ENCODE results near the gene HNF4A. TPM values are rescaled to one million over a fixed set of nuclear protein-coding genes. Genes with fewer than 3 reads are reported as not detected.

The HNF4A gene
- total RNA-seq, 1 experiment from 2014 or later = 0.15 TPM

DNA sequence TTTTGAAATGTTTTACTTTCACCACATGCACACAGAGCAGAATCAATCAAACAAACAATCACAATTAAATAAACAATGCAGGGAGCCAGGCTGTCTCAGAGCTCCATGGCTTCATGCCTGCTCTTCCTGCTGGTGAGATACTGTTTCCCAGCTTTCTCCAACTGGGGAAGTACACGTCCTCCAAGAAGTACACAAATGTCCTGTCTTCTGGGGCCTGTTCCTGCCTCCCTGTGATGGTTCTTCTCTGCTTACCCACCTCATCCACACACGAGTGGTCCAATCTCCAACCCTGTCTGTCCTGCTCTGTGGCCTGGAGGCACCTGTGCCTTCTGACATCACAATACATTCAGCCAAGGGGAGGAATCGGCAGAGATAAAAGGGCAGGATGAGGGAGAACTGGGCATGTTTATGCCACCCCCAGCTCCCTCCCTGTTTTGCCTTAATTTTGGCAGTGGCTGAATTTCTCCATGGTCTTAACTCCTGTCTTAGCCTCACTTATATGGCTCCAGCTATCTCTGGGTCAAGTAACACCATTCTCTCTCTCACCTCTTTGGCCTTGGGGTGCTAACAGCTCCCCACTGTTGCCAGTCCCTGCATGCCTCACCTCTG lies 94.9 kb downstream of the HNF4A start:
- H3K9me3 Mint-ChIP-seq = no peaks in the 10 kb centered on the region
- H3K36me3 Mint-ChIP-seq = no peaks in the 10 kb centered on the region
- no peak for DNase-seq (ENCODE audit: low spot score)
- H3K4me1 Mint-ChIP-seq = no peaks in the 10 kb centered on the region
- POLR2A ChIA-PET = interaction anchor here (0.8 kb wide), 1 partner anchor 19 kb away, joined by 3 read pairs; no protein-coding TSS in a partner anchor
- H3K27ac Mint-ChIP-seq = no peak overlapping the region
- H3K27me3 Mint-ChIP-seq (ENCODE audit: low read depth) = no peaks in the 10 kb centered on the region; the same call in 1 of the 2 replicates
- TF ChIP-seq, protein P1, sequence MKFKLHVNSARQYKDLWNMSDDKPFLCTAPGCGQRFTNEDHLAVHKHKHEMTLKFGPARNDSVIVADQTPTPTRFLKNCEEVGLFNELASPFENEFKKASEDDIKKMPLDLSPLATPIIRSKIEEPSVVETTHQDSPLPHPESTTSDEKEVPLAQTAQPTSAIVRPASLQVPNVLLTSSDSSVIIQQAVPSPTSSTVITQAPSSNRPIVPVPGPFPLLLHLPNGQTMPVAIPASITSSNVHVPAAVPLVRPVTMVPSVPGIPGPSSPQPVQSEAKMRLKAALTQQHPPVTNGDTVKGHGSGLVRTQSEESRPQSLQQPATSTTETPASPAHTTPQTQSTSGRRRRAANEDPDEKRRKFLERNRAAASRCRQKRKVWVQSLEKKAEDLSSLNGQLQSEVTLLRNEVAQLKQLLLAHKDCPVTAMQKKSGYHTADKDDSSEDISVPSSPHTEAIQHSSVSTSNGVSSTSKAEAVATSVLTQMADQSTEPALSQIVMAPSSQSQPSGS (CRISPR knock-in tag; IDR thresholded peaks at IDR 0.05; ENCODE audit: borderline replicate concordance, low read depth) = no peak
- TF ChIP-seq NR2C2 (CRISPR knock-in tag; IDR thresholded peaks at IDR 0.05) = no peak
- no peak for ATAC-seq
- CTCF ChIA-PET = interaction anchor here (0.6 to 2.2 kb wide), 9 partner anchors 10 to 68 kb away, joined by 3 to 18 read pairs (median 4); no protein-coding TSS in a partner anchor
- no peak overlapping the region for H3K4me3 Mint-ChIP-seq

DNA sequence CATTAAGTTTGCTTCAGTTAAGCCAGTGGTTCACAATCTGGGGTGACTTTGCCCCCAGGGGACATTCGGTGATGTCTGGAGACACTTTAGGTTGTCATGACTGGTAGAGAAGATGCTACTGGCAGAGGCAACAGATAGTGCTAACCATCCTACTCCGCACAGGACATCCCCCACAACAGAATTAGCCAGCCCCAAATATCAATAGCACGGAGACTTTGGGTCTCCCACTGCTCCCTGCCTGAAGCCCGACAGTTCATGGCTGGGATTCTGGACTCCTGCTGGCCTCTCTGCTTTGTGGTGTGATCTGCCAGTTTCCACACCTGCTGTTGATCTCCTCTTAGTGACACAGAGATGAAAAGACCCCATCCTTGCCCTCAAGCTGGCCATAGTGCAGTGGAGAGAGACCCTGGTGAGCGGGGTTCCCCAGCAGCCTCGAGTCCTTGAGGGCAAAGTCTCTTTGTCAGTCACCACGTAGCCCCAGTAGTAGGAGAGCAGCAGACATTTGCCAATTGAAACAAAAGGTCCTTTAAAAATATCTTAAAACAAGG lies 95.5 kb downstream of the HNF4A start:
- CTCF ChIA-PET = no interaction called here
- Mint-ChIP-seq H3K27ac (no peak overlapping the region), H3K4me1 (no peaks in the 10 kb centered on the region), H3K27me3 (ENCODE audit: low read depth) (no peaks in the 10 kb centered on the region; the same call in 1 of the 2 replicates), H3K9me3 (no peaks in the 10 kb centered on the region), H3K4me3 (no peak overlapping the region), H3K36me3 (no peaks in the 10 kb centered on the region)
- DNase-seq (ENCODE audit: low spot score) (no peak), ATAC-seq (no peak)
- POLR2A ChIA-PET = interaction anchor here (0.8 kb wide), 1 partner anchor 19 kb away, joined by 3 read pairs; no protein-coding TSS in a partner anchor
- TF ChIP-seq, protein P2, sequence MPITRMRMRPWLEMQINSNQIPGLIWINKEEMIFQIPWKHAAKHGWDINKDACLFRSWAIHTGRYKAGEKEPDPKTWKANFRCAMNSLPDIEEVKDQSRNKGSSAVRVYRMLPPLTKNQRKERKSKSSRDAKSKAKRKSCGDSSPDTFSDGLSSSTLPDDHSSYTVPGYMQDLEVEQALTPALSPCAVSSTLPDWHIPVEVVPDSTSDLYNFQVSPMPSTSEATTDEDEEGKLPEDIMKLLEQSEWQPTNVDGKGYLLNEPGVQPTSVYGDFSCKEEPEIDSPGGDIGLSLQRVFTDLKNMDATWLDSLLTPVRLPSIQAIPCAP (CRISPR knock-in tag; IDR thresholded peaks at IDR 0.05) = no peak
- TF ChIP-seq CREB1 (CRISPR knock-in tag; IDR thresholded peaks at IDR 0.05) (no peak), RORB (CRISPR knock-in tag; IDR thresholded peaks at IDR 0.05) (no peak), ETV6 (CRISPR knock-in tag; IDR thresholded peaks at IDR 0.05) (no peak), NR1H2 (CRISPR knock-in tag; IDR thresholded peaks at IDR 0.05) (no peak), ZNF232 (CRISPR knock-in tag; IDR thresholded peaks at IDR 0.05) (no peak)
- TF ChIP-seq, protein P3, sequence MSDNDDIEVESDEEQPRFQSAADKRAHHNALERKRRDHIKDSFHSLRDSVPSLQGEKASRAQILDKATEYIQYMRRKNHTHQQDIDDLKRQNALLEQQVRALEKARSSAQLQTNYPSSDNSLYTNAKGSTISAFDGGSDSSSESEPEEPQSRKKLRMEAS (CRISPR knock-in tag; IDR thresholded peaks at IDR 0.05) = no peak
- TF ChIP-seq, protein P4, sequence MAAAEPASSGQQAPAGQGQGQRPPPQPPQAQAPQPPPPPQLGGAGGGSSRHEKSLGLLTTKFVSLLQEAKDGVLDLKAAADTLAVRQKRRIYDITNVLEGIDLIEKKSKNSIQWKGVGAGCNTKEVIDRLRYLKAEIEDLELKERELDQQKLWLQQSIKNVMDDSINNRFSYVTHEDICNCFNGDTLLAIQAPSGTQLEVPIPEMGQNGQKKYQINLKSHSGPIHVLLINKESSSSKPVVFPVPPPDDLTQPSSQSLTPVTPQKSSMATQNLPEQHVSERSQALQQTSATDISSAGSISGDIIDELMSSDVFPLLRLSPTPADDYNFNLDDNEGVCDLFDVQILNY (CRISPR knock-in tag; IDR thresholded peaks at IDR 0.05) = no peak

DNA sequence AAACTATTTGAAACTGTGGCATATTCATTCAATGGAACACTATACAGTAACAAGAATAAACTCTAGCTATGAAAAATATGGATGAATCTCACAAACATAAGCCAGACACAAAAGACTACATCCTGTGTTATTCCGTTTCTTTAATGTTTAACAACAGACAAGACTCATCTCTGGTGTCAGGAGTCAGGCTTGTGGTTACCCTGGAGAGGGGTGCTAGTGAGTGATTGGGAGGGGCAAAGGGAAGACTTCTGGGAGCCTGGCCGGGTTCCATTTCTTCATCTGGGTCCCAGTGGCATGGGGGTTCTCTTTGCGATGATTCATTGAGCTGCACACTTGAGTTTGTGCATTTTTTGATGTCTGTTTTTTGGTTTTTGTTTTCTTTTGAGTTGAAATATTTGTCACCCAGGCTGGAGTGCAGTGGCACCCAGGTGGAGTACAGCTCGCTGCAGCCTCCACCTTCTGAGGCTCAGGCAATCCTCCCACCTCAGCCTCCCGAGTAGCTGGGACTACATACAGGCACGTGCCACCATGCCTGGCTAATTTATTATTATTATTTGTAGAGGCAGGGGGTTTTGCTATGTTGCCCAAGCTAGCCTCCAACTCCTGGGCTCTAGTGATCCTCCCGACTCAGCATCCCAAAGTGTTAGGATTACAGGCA lies 98.9 kb downstream of the HNF4A start:
- CTCF ChIA-PET = interaction anchor here (2.3 kb wide), 1 partner anchor 66 kb away, joined by 7 read pairs; no protein-coding TSS in a partner anchor
- H3K36me3 Mint-ChIP-seq = no peaks in the 10 kb centered on the region
- POLR2A ChIA-PET = interaction anchor here (0.7 kb wide), 1 partner anchor 127 kb away, joined by 3 read pairs; no protein-coding TSS in a partner anchor
- H3K27ac Mint-ChIP-seq = no peak overlapping the region
- no peak for DNase-seq (ENCODE audit: low spot score)
- H3K9me3 Mint-ChIP-seq = no peaks in the 10 kb centered on the region
- no peak for ATAC-seq
- TF ChIP-seq FOXP1 (CRISPR knock-in tag; IDR thresholded peaks at IDR 0.05; ENCODE audit: borderline replicate concordance) = no peak
- H3K4me3 Mint-ChIP-seq = no peak overlapping the region
- no peaks in the 10 kb centered on the region; the same call in 1 of the 2 replicates for H3K27me3 Mint-ChIP-seq (ENCODE audit: low read depth)
- H3K4me1 Mint-ChIP-seq = no peaks in the 10 kb centered on the region

DNA sequence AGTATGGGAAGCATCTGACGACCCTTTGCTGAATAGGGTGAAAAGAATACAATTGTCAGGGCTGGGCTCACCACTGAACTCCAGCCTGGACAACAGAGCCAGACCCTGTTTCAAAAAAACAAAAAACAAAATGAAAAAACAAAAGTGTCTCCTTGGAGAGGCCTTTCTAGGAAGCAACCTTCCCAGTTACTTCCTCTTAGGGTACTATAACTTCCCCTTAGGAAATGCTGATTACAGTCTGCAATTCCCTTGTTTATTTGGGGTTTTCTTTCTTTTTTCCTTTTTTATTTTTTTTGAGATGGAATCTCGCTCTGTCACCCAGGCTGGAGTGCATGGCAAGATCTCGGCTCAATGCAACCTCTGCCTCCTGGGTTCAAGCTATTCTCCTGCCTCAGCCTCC lies 99.6 kb downstream of the HNF4A start:
- no peaks in the 10 kb centered on the region for H3K4me1 Mint-ChIP-seq
- DNase-seq (ENCODE audit: low spot score) (no peak), ATAC-seq (no peak)
- H3K4me3 Mint-ChIP-seq = no peak overlapping the region
- POLR2A ChIA-PET = no interaction called here
- no peaks in the 10 kb centered on the region for H3K36me3 Mint-ChIP-seq
- no peaks in the 10 kb centered on the region for H3K9me3 Mint-ChIP-seq
- TF ChIP-seq TCF7 (CRISPR knock-in tag; IDR thresholded peaks at IDR 0.05; ENCODE audit: low read depth) (no peak), GRHL2 (CRISPR knock-in tag; IDR thresholded peaks at IDR 0.05; ENCODE audit: insufficient replicate concordance, severe bottlenecking) (no peak)
- no peaks in the 10 kb centered on the region for H3K27me3 Mint-ChIP-seq (ENCODE audit: low read depth)
- CTCF ChIA-PET = no interaction called here
- H3K27ac Mint-ChIP-seq = no peak overlapping the region
